Smooth muscle cell (in vitro differentiated cells): ENCODE measurements around the gene TMEM184C. TPM values are rescaled to one million over a fixed set of nuclear protein-coding genes. Genes with fewer than 3 reads are reported as not detected.

Experiments used
- DNase-seq: peaks from one replicate; lab custom pipeline; 2025; ENCODE audit not compliant: unreplicated experiment; lab: John Stamatoyannopoulos, UW
- H2AFZ ChIP-seq: fragments of 200-600 bp; sonication (generic); 2 replicates; pipeline ENCODE4 v1.6.0; 2016; ENCODE audit warnings: antibody characterized with exemption, low read depth, mild to moderate bottlenecking
- H3F3A ChIP-seq: fragments of 200-600 bp; sonication (generic); 2 replicates; pipeline ENCODE4 v1.6.0; 2017; ENCODE audit warnings: antibody characterized with exemption, low read depth
- H3K27ac ChIP-seq: fragments of 200-600 bp; sonication (generic); 2 replicates; pipeline ENCODE4 v1.5.1; 2016; ENCODE audit warnings: low read depth, mild to moderate bottlenecking
- H3K27me3 ChIP-seq: fragments of 200-600 bp; sonication (generic); 2 replicates; pipeline ENCODE4 v1.6.1; 2016; ENCODE audit warnings: low read depth, mild to moderate bottlenecking
- H3K36me3 ChIP-seq: fragments of 200-600 bp; sonication (generic); 2 replicates; pipeline ENCODE4 v1.5.1; 2016; ENCODE audit warnings: low read depth
- H3K4me1 ChIP-seq: fragments of 200-600 bp; sonication (generic); 2 replicates; pipeline ENCODE4 v1.5.1; 2016; ENCODE audit warnings: low read depth
- H3K4me2 ChIP-seq: fragments of 200-600 bp; sonication (generic); 2 replicates; pipeline ENCODE4 v1.6.0; 2016; ENCODE audit warnings: mild to moderate bottlenecking
- H3K4me3 ChIP-seq: fragments of 200-600 bp; sonication (generic); 2 replicates; pipeline ENCODE4 v1.5.1; 2016; ENCODE audit warnings: mild to moderate bottlenecking
- H3K79me2 ChIP-seq: fragments of 200-600 bp; sonication (generic); 2 replicates; pipeline ENCODE4 v1.6.0; 2016; ENCODE audit warnings: low read depth, mild to moderate bottlenecking
- H3K9ac ChIP-seq: fragments of 200-600 bp; sonication (generic); 2 replicates; pipeline ENCODE4 v1.6.0; 2016; ENCODE audit warnings: low read depth
- H3K9me3 ChIP-seq: fragments of 200-600 bp; sonication (generic); replicated peaks from 2 replicates; pipeline ENCODE4 v1.5.1; 2016; ENCODE audit warnings: low read depth
- H4K20me1 ChIP-seq: fragments of 200-600 bp; sonication (generic); 2 replicates; pipeline ENCODE4 v1.6.0; 2016; ENCODE audit warnings: low read depth
- CTCF ChIP-seq: fragments of 200-600 bp; sonication (generic); IDR thresholded peaks from 2 replicates; pipeline ENCODE4 v1.5.1; 2017; ENCODE audit warnings: borderline replicate concordance, mild to moderate bottlenecking, antibody characterized with exemption; ENCODE audit not compliant: insufficient read depth, poor library complexity, severe bottlenecking
- WGBS: methylation state at CpG from one replicate; pipeline ENCODE4 v1.1.7; 2016; ENCODE audit warnings: low lambda C conversion rate; 5-methylcytosine and 5-hydroxymethylcytosine counted together
- polyA plus RNA-seq: library from polyadenylated mRNA; unstranded; fragments of >200 nt; fragmentation: Nextera tagmentation; extraction: Ambion mirVana; gene quantifications from 2 replicates; pipeline ENCODE4 v1.2.1, GENCODE V29; 2016
- total RNA-seq: library from RNA; depleted of rRNA; stranded (reverse); fragments of >200 nt; gene quantifications from 2 replicates; pipeline ENCODE4 v1.2.3, GENCODE V29; 2014

TMEM184C gene
- total and polyA plus RNA-seq, 2 experiments from 2014 or later = 21.6 to 33.2 TPM

- H4K20me1 ChIP-seq = no peaks in the 10 kb centered on the region
- H3K27me3 ChIP-seq = no peaks in the 10 kb centered on the region
- no peak overlapping the region for H2AFZ ChIP-seq
- no peak overlapping the region for H3K4me3 ChIP-seq
- H3K36me3 ChIP-seq = no peaks in the 10 kb centered on the region
- no peaks in the 10 kb centered on the region for H3K9me3 ChIP-seq
- 96% methylated on average over 3 of the region's 3 CpGs for WGBS
- H3K4me1 ChIP-seq = no peaks in the 10 kb centered on the region
- H3K79me2 ChIP-seq = no peaks in the 10 kb centered on the region
- H3K4me2 ChIP-seq = no peak overlapping the region
- no peak overlapping the region for H3K27ac ChIP-seq
- TF ChIP-seq CTCF = no peak
- H3K9ac ChIP-seq = no peak overlapping the region
- no peak for DNase-seq
- no peaks in the 10 kb centered on the region for H3F3A ChIP-seq
These were observed 41.1 kb upstream of the TMEM184C start for GRCh38 chr4:147576084-147576483.

- no peak for TF ChIP-seq CTCF
- Histone ChIP-seq H3F3A (no peaks in the 10 kb centered on the region), H2AFZ (no peak overlapping the region), H3K9ac (no peak overlapping the region), H4K20me1 (no peaks in the 10 kb centered on the region), H3K79me2 (no peaks in the 10 kb centered on the region), H3K36me3 (no peaks in the 10 kb centered on the region), H3K4me1 (no peaks in the 10 kb centered on the region), H3K4me2 (no peak overlapping the region), H3K27ac (no peak overlapping the region), H3K4me3 (no peak overlapping the region), H3K27me3 (no peaks in the 10 kb centered on the region), H3K9me3 (no peaks in the 10 kb centered on the region)
- no peak for DNase-seq
- 71% methylated on average over 6 of the region's 6 CpGs for WGBS
These were observed 39.1 kb upstream of the TMEM184C start for GRCh38 chr4:147578051-147578476.

GRCh38 chr4:147578593-147578992, 38.6 kb upstream of the TMEM184C start:
- H3K9me3 ChIP-seq = no peaks in the 10 kb centered on the region
- TF ChIP-seq CTCF = no peak
- H3K4me2 ChIP-seq = no peak overlapping the region
- no peak overlapping the region for H3K27ac ChIP-seq
- no peak overlapping the region for H3K9ac ChIP-seq
- H3K4me1 ChIP-seq = no peaks in the 10 kb centered on the region
- no peak overlapping the region for H3K4me3 ChIP-seq
- H3K79me2 ChIP-seq = no peaks in the 10 kb centered on the region
- no peak for DNase-seq
- no peaks in the 10 kb centered on the region for H3K27me3 ChIP-seq
- H3K36me3 ChIP-seq = no peaks in the 10 kb centered on the region
- no peaks in the 10 kb centered on the region for H3F3A ChIP-seq
- H4K20me1 ChIP-seq = no peaks in the 10 kb centered on the region
- no peak overlapping the region for H2AFZ ChIP-seq
- 84% methylated on average over 3 of the region's 3 CpGs for WGBS

GRCh38 chr4:147580396-147580795, 36.8 kb upstream of the TMEM184C start:
- H4K20me1 ChIP-seq = no peaks in the 10 kb centered on the region
- no peak for DNase-seq
- no peak overlapping the region for H2AFZ ChIP-seq
- TF ChIP-seq CTCF = no peak
- H3F3A ChIP-seq = no peaks in the 10 kb centered on the region
- H3K4me1 ChIP-seq = no peaks in the 10 kb centered on the region
- no peak overlapping the region for H3K9ac ChIP-seq
- no peaks in the 10 kb centered on the region for H3K36me3 ChIP-seq
- no peaks in the 10 kb centered on the region for H3K9me3 ChIP-seq
- H3K4me2 ChIP-seq = no peak overlapping the region
- no peak overlapping the region for H3K4me3 ChIP-seq
- no peaks in the 10 kb centered on the region for H3K27me3 ChIP-seq
- WGBS = 36% methylated on average over 1 of the region's 1 CpG
- no peak overlapping the region for H3K27ac ChIP-seq
- no peaks in the 10 kb centered on the region for H3K79me2 ChIP-seq
